MM.1S (cell line): ENCODE results near the gene FBXO24.

ENCODE experiments used
- EZH2 ChIP-seq: fragments of 300-600 bp; sonication (generic); optimal IDR thresholded peaks from 2 replicates; pipeline ENCODE3; 2017; ENCODE audit warnings: low read depth, mild to moderate bottlenecking, antibody characterized with exemption, low read length, mixed read lengths
- TF ChIP-seq, protein P1 (sequence below): fragments of 300-600 bp; sonication (generic); IDR thresholded peaks from 2 replicates; pipeline ENCODE4 v1.5.1; 2016; ENCODE audit warnings: antibody characterized with exemption, low read length, mixed read lengths

DNA sequence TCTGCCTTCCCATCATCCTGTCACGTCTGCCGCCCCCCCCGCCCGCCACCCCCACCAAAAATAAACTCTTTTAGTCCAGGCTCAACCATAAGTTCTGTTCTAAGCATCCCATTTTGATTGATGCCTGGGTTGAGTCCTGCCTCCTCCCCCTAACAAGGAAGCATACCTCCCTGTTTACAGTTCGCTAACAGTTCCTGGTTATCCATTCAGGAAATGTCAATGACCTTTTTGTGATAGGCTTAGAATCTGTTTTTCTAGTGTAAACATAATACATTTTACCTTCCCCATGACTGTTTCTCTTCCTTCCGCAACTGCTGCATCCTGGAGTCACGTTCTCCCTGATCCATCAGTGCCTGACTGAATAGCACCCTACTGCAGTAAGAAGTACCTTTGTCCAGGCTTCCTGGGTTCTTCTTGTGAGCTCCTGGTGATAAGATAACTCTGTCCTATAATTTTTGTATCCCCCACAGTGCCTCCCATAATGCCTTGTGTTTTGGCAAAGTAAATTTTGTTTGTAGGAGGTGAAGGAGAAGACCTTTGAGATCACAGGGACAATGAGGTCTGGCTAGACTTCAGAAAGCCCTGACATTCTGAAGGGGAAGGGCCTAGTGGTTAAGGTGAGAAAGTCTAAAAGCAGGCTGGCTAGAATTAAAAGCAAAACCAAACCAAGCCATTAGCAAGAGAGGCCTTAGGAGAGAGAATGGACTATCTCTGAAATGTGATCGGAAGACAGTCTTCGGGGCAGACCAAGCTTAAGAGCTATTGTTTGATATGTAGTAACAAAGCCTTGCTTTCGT lies 39.8 kb upstream of the FBXO24 start:
- TF ChIP-seq, protein P1, sequence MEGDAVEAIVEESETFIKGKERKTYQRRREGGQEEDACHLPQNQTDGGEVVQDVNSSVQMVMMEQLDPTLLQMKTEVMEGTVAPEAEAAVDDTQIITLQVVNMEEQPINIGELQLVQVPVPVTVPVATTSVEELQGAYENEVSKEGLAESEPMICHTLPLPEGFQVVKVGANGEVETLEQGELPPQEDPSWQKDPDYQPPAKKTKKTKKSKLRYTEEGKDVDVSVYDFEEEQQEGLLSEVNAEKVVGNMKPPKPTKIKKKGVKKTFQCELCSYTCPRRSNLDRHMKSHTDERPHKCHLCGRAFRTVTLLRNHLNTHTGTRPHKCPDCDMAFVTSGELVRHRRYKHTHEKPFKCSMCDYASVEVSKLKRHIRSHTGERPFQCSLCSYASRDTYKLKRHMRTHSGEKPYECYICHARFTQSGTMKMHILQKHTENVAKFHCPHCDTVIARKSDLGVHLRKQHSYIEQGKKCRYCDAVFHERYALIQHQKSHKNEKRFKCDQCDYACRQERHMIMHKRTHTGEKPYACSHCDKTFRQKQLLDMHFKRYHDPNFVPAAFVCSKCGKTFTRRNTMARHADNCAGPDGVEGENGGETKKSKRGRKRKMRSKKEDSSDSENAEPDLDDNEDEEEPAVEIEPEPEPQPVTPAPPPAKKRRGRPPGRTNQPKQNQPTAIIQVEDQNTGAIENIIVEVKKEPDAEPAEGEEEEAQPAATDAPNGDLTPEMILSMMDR: no peak
- no peak for TF ChIP-seq EZH2
